OCI-LY1 (cell line): ENCODE data around the gene DOCK4.

ENCODE experiments used
- CTCF ChIP-seq: fragments of 200-600 bp; sonication (generic), shearing (Covaris generic); IDR thresholded peaks from 2 replicates; pipeline ENCODE4 v1.5.1; 2017; ENCODE audit warnings: mild to moderate bottlenecking, antibody characterized with exemption, low read length, moderate library complexity, mixed read lengths
- EZH2 ChIP-seq: fragments of 200-600 bp; sonication (generic), shearing (Covaris generic); IDR thresholded peaks from 2 replicates; pipeline ENCODE4 v1.8.0; 2017; ENCODE audit warnings: borderline replicate concordance, mixed run types, mild to moderate bottlenecking, antibody characterized with exemption, low read length, moderate library complexity, mixed read lengths

- no peak for TF ChIP-seq EZH2
- TF ChIP-seq CTCF, result no peak
Observed at GRCh38 chr7:112189691-112190090, 16.5 kb downstream of the DOCK4 start.
